ENCODE data around the gene TMEM187.
A peak's percentile ranks its signal among the peaks of the same experiment; 100 is the strongest.

Gene TMEM187

GRCh38 chrX:153935326-153935851, 37.2 kb upstream of the TMEM187 start:
- DNase-seq, result no peak

GRCh38 chrX:153937056-153937455, 35.5 kb upstream of the TMEM187 start:
- no peak for DNase-seq

- no peak for DNase-seq
These were observed 34.2 kb upstream of the TMEM187 start for GRCh38 chrX:153938226-153938786.

GRCh38 chrX:153939573-153939972, 33.0 kb upstream of the TMEM187 start:
- DNase-seq, result no peak

GRCh38 chrX:153941336-153942252, 31.0 kb upstream of the TMEM187 start:
- DNase-seq, result no peak

GRCh38 chrX:153944140-153944799, 28.3 kb upstream of the TMEM187 start, which contains the start of gene RENBP:
TSS of gene RENBP (minus strand) at chrX:153944643. CDS start at chrX:153944610, 33 bp downstream.
- no peak for DNase-seq

- no peak for DNase-seq
These were observed 27.8 kb upstream of the TMEM187 start for GRCh38 chrX:153944800-153945150.

- DNase-seq, result no peak
These were observed 26.3 kb upstream of the TMEM187 start for GRCh38 chrX:153945956-153946943.

GRCh38 chrX:153947009-153947769, 25.4 kb upstream of the TMEM187 start:
- peak; percentile 73 for DNase-seq

GRCh38 chrX:153948002-153948466, 24.5 kb upstream of the TMEM187 start:
- DNase-seq, result no peak

GRCh38 chrX:153948847-153949805, 23.4 kb upstream of the TMEM187 start:
- DNase-seq, result no peak

GRCh38 chrX:153950127-153950526, 22.4 kb upstream of the TMEM187 start:
- DNase-seq, result no peak

GRCh38 chrX:153951683-153952372, 20.7 kb upstream of the TMEM187 start:
- DNase-seq, result no peak

GRCh38 chrX:153952373-153953026, 20.1 kb upstream of the TMEM187 start:
- DNase-seq, result no peak

GRCh38 chrX:153953342-153953830, 19.2 kb upstream of the TMEM187 start:
- peak; percentile 80 for DNase-seq

GRCh38 chrX:153953892-153954557, 18.5 kb upstream of the TMEM187 start:
- DNase-seq, result no peak

GRCh38 chrX:153954558-153955227, 17.9 kb upstream of the TMEM187 start:
- no peak for DNase-seq

Measured in T-helper 9 cell (primary cell).